ENCODE measurements around the gene BCAP31. TPM values are rescaled to one million over a fixed set of nuclear protein-coding genes. Genes with fewer than 3 reads are reported as not detected.

Gene BCAP31
- total RNA-seq, 1 experiment from 2014 or later, result 432 TPM

GRCh38 chrX:153714256-153714655 lies 9.9 kb downstream of the BCAP31 start:
- ChIA-PET CTCF (no interaction called here), POLR2A (no interaction called here)
- Histone ChIP-seq H3K36me3 (ENCODE audit: control insufficient read depth, insufficient read depth, low read length) (peaks cover 9% of the 10 kb centered on the region; the same call in 1 of the 2 replicates), H3K4me3 (ENCODE audit: low read depth in 2 of 2, low read length in 2 of 2) (no peak overlapping the region), H3K9me3 (ENCODE audit: control insufficient read depth, insufficient read depth, low read depth, low read length) (no peaks in the 10 kb centered on the region), H3K4me1 (ENCODE audit: control insufficient read depth, insufficient read depth, low read length) (no peaks in the 10 kb centered on the region), H3K27ac (ENCODE audit: low read length) (no peak overlapping the region), H3K27me3 (ENCODE audit: control insufficient read depth, insufficient read depth, low read length) (no peaks in the 10 kb centered on the region)
- in situ Hi-C loops (cut with HindIII; ENCODE audit: low pct_unique_long_range_greater_than_20kb, low sequenced_read_pairs), result no loop called here
- no TSS peak for BruUV-seq (replicated peaks)
- intact Hi-C loops (cut with micrococcal nuclease; ENCODE audit: unreplicated experiment), result no loop called here
- TF ChIP-seq REST (IDR thresholded peaks at IDR 0.05; ENCODE audit: insufficient read depth in 1 of 2, low read depth in 2 of 2, low read length in 1 of 2), result no peak
- no peak for TF ChIP-seq POLR2AphosphoS5 (IDR thresholded peaks at IDR 0.05; ENCODE audit: low read depth, low read length)
- TF ChIP-seq SIN3A (IDR thresholded peaks at IDR 0.05; ENCODE audit: borderline replicate concordance, insufficient read depth, low read depth, low read length), result no peak
- no peak for TF ChIP-seq TCF7L2 (IDR thresholded peaks at IDR 0.05; ENCODE audit: low read depth, low read length)
- TF ChIP-seq CTCF (IDR thresholded peaks at IDR 0.05), result no peak
- DNase-seq (ENCODE audit: low read depth, low spot score) (no peak), ATAC-seq (no peak)

GRCh38 chrX:153709726-153710674 lies 14.2 kb downstream of the BCAP31 start:
- Histone ChIP-seq H3K4me3 (ENCODE audit: low read depth in 2 of 2, low read length in 2 of 2) (no peak overlapping the region), H3K36me3 (ENCODE audit: control insufficient read depth, insufficient read depth, low read length) (peaks cover 9% of the 10 kb centered on the region; the same call in 1 of the 2 replicates), H3K4me1 (ENCODE audit: control insufficient read depth, insufficient read depth, low read length) (no peaks in the 10 kb centered on the region), H3K9me3 (ENCODE audit: control insufficient read depth, insufficient read depth, low read depth, low read length) (no peaks in the 10 kb centered on the region), H3K27ac (ENCODE audit: low read length) (no peak overlapping the region), H3K27me3 (ENCODE audit: control insufficient read depth, insufficient read depth, low read length) (no peaks in the 10 kb centered on the region)
- intact Hi-C loops (cut with micrococcal nuclease; ENCODE audit: unreplicated experiment), result no loop called here
- TF ChIP-seq TCF7L2 (IDR thresholded peaks at IDR 0.05; ENCODE audit: low read depth, low read length), result no peak
- no peak for TF ChIP-seq CTCF (IDR thresholded peaks at IDR 0.05)
- no peak for TF ChIP-seq POLR2AphosphoS5 (IDR thresholded peaks at IDR 0.05; ENCODE audit: low read depth, low read length)
- no peak for TF ChIP-seq SIN3A (IDR thresholded peaks at IDR 0.05; ENCODE audit: borderline replicate concordance, insufficient read depth, low read depth, low read length)
- CTCF ChIA-PET, result no interaction called here
- in situ Hi-C loops (cut with HindIII; ENCODE audit: low pct_unique_long_range_greater_than_20kb, low sequenced_read_pairs), result no loop called here
- no TSS peak for BruUV-seq (replicated peaks)
- POLR2A ChIA-PET, result no interaction called here
- ATAC-seq (no peak), DNase-seq (ENCODE audit: low read depth, low spot score) (no peak)

Data from Panc1 (cell line).